T-helper 9 cell (primary cell): ENCODE measurements around the gene KRT17.

Experiments used
- DNase-seq: peaks from one replicate; pipeline ENCODE4 v3.0.0-alpha.2; 2020
- total RNA-seq, 2 donors: gene quantifications; one replicate each; lab custom pipeline; 2026; lab: John Stamatoyannopoulos, UW

The KRT17 gene
- total RNA-seq: 0 reads per million in 2 donors

- no peak for DNase-seq
Observed at GRCh38 chr17:41624208-41625101, at the start of gene KRT17. Gene KRT17, minus strand, starts transcription at chr17:41624575. Its CDS starts 66 bp downstream, at chr17:41624509.

GRCh38 chr17:41672153-41672552, 47.8 kb upstream of the KRT17 start:
- DNase-seq: no peak

GRCh38 chr17:41667280-41668041, 43.1 kb upstream of the KRT17 start:
- DNase-seq: no peak

GRCh38 chr17:41666708-41667279, 42.4 kb upstream of the KRT17 start:
- peak; percentile 84 for DNase-seq

- peak; percentile 61 for DNase-seq
Observed at GRCh38 chr17:41666237-41666641, 41.9 kb upstream of the KRT17 start.

- DNase-seq: peak; percentile 85
Observed at GRCh38 chr17:41665566-41666236, 41.3 kb upstream of the KRT17 start.

GRCh38 chr17:41664587-41665565, 40.5 kb upstream of the KRT17 start:
- no peak for DNase-seq

GRCh38 chr17:41664172-41664457, 39.7 kb upstream of the KRT17 start:
- DNase-seq: no peak

GRCh38 chr17:41663451-41664171, 39.2 kb upstream of the KRT17 start:
- DNase-seq: no peak

- DNase-seq: no peak
Observed at GRCh38 chr17:41660221-41660711, 35.9 kb upstream of the KRT17 start.

GRCh38 chr17:41659427-41660212, 35.2 kb upstream of the KRT17 start:
- no peak for DNase-seq

- no peak for DNase-seq
Observed at GRCh38 chr17:41658846-41659245, 34.5 kb upstream of the KRT17 start.

- DNase-seq: no peak
Observed at GRCh38 chr17:41657936-41658335, 33.6 kb upstream of the KRT17 start.

- no peak for DNase-seq
Observed at GRCh38 chr17:41657176-41657754, 32.9 kb upstream of the KRT17 start.

- no peak for DNase-seq
Observed at GRCh38 chr17:41656249-41657023, 32.1 kb upstream of the KRT17 start.

GRCh38 chr17:41655611-41656111, 31.3 kb upstream of the KRT17 start:
- no peak for DNase-seq

- no peak for DNase-seq
Observed at GRCh38 chr17:41654678-41655607, 30.6 kb upstream of the KRT17 start.
